A673 (cell line): ENCODE data around the gene PDE4C. TPM values are rescaled to one million over a fixed set of nuclear protein-coding genes. Genes with fewer than 3 reads are reported as not detected.

Experiments
- BruUV-seq: library from RNA; stranded (reverse); fragments of 400-500 nt; replicated peaks from 2 replicates; lab custom pipeline; 2021; lab: Mats Ljungman, UMichigan
- CTCF ChIA-PET: fragments of 300-600 bp; sonication (Branson Sonifier 250); formaldehyde crosslinking; loops from one replicate; lab custom pipeline; 2022; ENCODE audit warnings: antibody characterized with exemption; lab: Charles Lee
- POLR2A ChIA-PET: fragments of 300-600 bp; sonication (Branson Sonifier 250); formaldehyde crosslinking; loops from one replicate; lab custom pipeline; 2022; ENCODE audit warnings: antibody characterized with exemption; ENCODE audit not compliant: low non-redundant PET; lab: Charles Lee
- DNase-seq: peaks from one replicate; pipeline ENCODE4 v3.0.0-alpha.2; 2015; ENCODE audit warnings: low spot score
- H3K27ac ChIP-seq: fragments of 200-600 bp; sonication (generic); 2 replicates; pipeline ENCODE4 v1.5.1; 2016; ENCODE audit warnings: mixed run types, low read depth, mild to moderate bottlenecking, mixed read lengths, antibody characterized with exemption, low read length; ENCODE audit not compliant: poor library complexity, severe bottlenecking
- H3K27me3 ChIP-seq: fragments of 200-600 bp; sonication (generic); replicated peaks from 2 replicates; pipeline ENCODE4 v1.6.1; 2017; ENCODE audit warnings: mixed run types, low read depth, mild to moderate bottlenecking, mixed read lengths, antibody characterized with exemption, low read length; ENCODE audit not compliant: insufficient read depth, poor library complexity
- H3K36me3 ChIP-seq: fragments of 200-600 bp; sonication (generic); 2 replicates; pipeline ENCODE4 v1.6.1; 2016; ENCODE audit warnings: mixed run types, mild to moderate bottlenecking, mixed read lengths, antibody characterized with exemption, low read length; ENCODE audit not compliant: insufficient read depth, poor library complexity, severe bottlenecking
- H3K4me1 ChIP-seq: fragments of 200-600 bp; sonication (generic); 2 replicates; pipeline ENCODE4 v1.6.1; 2017; ENCODE audit warnings: mixed run types, mild to moderate bottlenecking, mixed read lengths, antibody characterized with exemption, low read length; ENCODE audit not compliant: insufficient read depth, poor library complexity, severe bottlenecking
- H3K4me3 ChIP-seq: fragments of 200-600 bp; sonication (generic); 2 replicates; pipeline ENCODE4 v1.5.1; 2016; ENCODE audit warnings: low read depth, mixed run types, mild to moderate bottlenecking, mixed read lengths, low read length; ENCODE audit not compliant: poor library complexity, severe bottlenecking
- H3K9me3 ChIP-seq: fragments of 200-600 bp; sonication (generic); 2 replicates; pipeline ENCODE4 v1.6.1; 2016; ENCODE audit warnings: mixed run types, low read depth, mild to moderate bottlenecking, mixed read lengths, antibody characterized with exemption, low read length; ENCODE audit not compliant: poor library complexity, severe bottlenecking
- CTCF ChIP-seq: fragments of 300-800, 200-600 bp; sonication (generic); conservative IDR thresholded peaks from 2 replicates; pipeline ENCODE4 v1.5.1; 2017; ENCODE audit warnings: low read depth, mild to moderate bottlenecking, antibody characterized with exemption, low read length, moderate library complexity, mixed read lengths
- EZH2 ChIP-seq: fragments of 200-600 bp; sonication (generic); IDR thresholded peaks from 2 replicates; pipeline ENCODE4 v1.6.1; 2017; ENCODE audit warnings: borderline replicate concordance, low read depth, mild to moderate bottlenecking, mixed read lengths, antibody characterized with exemption, low read length; ENCODE audit not compliant: poor library complexity, severe bottlenecking
- intact Hi-C: fragments of 100-400 bp; cut with micrococcal nuclease; formaldehyde crosslinking; loops from one replicate; pipeline ENCODE4 v1.10.0; 2022; ENCODE audit not compliant: unreplicated experiment
- total RNA-seq: library from RNA; stranded (reverse); gene quantifications from 2 replicates; pipeline ENCODE4 v1.2.3, GENCODE V29; 2021

The PDE4C gene
- total RNA-seq, 1 experiment from 2014 or later: not detected

GRCh38 chr19:18203863-18204393 lies 22.3 kb downstream of the PDE4C start, which contains the start of gene RAB3A:
TSS of gene RAB3A (minus strand) at chr19:18204042. CDS start at chr19:18202740, 1,302 bp downstream.
- no peaks in the 10 kb centered on the region for H3K27me3 ChIP-seq
- peaks cover 5% of the 10 kb centered on the region for H3K36me3 ChIP-seq
- peak within 1 kb of the TSS; percentile 60 for H3K4me3 ChIP-seq
- ChIA-PET POLR2A (no interaction called here), CTCF (interaction anchor here (0.6 to 2.3 kb wide), 3 partner anchors 48 to 124 kb away, joined by 3 to 6 read pairs (median 4); no protein-coding TSS in a partner anchor)
- H3K27ac ChIP-seq: peak within 1 kb of the TSS; percentile 86
- intact Hi-C loops: loop anchor here (5.0 kb wide), 2 partner anchors 118 to 213 kb away; partner anchors contain the start of genes LSM4 and SSBP4
- peaks cover 12% of the 10 kb centered on the region for H3K4me1 ChIP-seq
- BruUV-seq: no TSS peak
- peak; percentile 100 for DNase-seq
- no peak for TF ChIP-seq CTCF
- TF ChIP-seq EZH2: no peak
- no peaks in the 10 kb centered on the region for H3K9me3 ChIP-seq

- Histone ChIP-seq H3K9me3 (no peaks in the 10 kb centered on the region), H3K27ac (peak overlapping the region; percentile 31), H3K36me3 (peaks cover 7% of the 10 kb centered on the region), H3K4me3 (peak overlapping the region; percentile 60), H3K4me1 (peaks cover 12% of the 10 kb centered on the region), H3K27me3 (no peaks in the 10 kb centered on the region)
- ChIA-PET CTCF (interaction anchor here (1.0 to 2.3 kb wide), 2 partner anchors 48 to 125 kb away, joined by 4 to 6 read pairs; no protein-coding TSS in a partner anchor), POLR2A (no interaction called here)
- peak; percentile 54 for DNase-seq
- no TSS peak for BruUV-seq
- TF ChIP-seq CTCF (no peak), EZH2 (no peak)
- intact Hi-C loops: loop anchor here (5.0 kb wide), 2 partner anchors 119 to 214 kb away; partner anchors contain the start of genes LSM4 and SSBP4
Measured at GRCh38 chr19:18203408-18203862, 22.8 kb downstream of the PDE4C start.

DNA sequence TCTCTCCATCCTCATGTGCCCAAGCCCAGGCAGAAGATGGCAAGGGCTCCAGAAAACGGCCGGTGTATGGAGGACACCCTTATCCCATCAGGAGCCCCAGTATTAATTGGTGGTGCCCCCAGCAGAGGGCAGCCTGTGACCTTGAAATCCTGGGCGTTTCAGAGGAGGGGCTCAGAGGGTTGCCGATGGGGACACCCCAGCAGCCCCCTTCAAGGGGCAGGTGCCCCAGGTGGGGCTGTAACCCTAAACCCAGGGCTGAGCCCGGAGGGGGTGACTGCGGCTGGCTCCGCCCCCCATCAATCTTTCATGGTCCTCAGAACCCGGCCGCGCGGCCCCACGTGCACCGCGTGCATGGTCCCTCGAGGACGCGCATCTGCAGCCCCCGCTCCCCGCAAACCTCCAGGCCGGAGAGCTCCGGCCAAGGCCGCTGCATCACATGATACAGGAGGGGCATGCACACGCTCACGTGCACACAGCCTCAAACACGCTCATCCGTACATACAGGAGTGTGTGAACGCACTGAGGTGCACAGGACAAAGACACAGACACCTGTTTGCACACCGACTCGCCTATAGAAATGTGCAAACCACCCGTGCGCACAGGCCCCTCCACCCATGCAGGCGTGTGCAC lies 23.3 kb downstream of the PDE4C start:
- Histone ChIP-seq H3K27ac (no peak overlapping the region), H3K9me3 (no peaks in the 10 kb centered on the region), H3K4me1 (peaks cover 12% of the 10 kb centered on the region), H3K36me3 (peaks cover 12% of the 10 kb centered on the region), H3K27me3 (no peaks in the 10 kb centered on the region), H3K4me3 (peak overlapping the region; percentile 60)
- no TSS peak for BruUV-seq
- TF ChIP-seq CTCF: peak; percentile 46
- no peak for TF ChIP-seq EZH2
- intact Hi-C loops: loop anchor here (5.0 kb wide), 2 partner anchors 119 to 214 kb away; partner anchors contain the start of genes LSM4 and SSBP4
- POLR2A ChIA-PET: no interaction called here
- DNase-seq: peak; percentile 39
- CTCF ChIA-PET: interaction anchor here (1.0 kb wide), 1 partner anchor 125 kb away, joined by 4 read pairs; no protein-coding TSS in a partner anchor
